SK-N-MC (cell line): ENCODE data around the gene EVL.

Experiments
- EZH2 ChIP-seq: fragments of 200-600 bp; sonication (generic); IDR thresholded peaks from one replicate; pipeline ENCODE4 v1.6.1; 2017; ENCODE audit warnings: antibody characterized with exemption
- FOXP2 ChIP-seq: optimal IDR thresholded peaks from 2 replicates; pipeline ENCODE3; 2011; ENCODE audit warnings: mild to moderate bottlenecking, moderate library complexity; ENCODE audit not compliant: insufficient read depth; ENCODE audit errors: extremely low read length, control extremely low read depth
- POLR2AphosphoS5 ChIP-seq: IDR thresholded peaks from 2 replicates; pipeline ENCODE4 v1.6.1; 2012; ENCODE audit warnings: mild to moderate bottlenecking, low read depth, low read length, borderline replicate concordance

DNA sequence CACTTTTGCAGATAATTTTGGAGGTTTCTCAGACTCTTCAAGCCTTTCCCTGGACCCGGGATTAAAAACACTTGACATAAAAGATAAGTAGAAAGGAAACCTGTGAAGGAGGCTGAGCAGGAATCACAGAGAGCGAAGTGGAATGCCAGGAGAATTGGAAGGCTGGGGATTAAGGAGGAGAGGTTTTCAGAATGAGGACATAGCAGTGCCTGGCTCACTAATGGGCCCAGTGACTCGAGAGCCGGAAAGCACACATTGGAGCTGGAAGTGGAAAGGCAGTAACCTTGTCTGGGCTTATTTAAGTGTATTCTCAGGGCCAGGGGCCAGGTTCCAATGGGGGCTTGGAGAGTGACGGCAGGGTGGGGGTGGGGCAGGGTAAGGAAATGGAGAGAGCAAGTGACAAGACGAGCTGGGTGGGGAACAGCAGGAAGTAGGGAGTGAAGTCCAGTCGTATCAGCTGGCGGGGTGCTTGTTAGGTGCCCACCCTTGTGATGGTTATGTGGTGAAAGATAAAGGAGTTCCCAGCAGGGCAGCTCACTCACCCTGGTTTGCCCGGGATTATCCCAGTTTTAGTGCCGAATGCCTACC is 13.1 kb downstream of the EVL start:
- TF ChIP-seq EZH2 (no peak), POLR2AphosphoS5 (no peak), FOXP2 (no peak)
